ENCODE measurements around the gene CUTA.
A peak's percentile ranks its signal among the peaks of the same experiment; 100 is the strongest.

CUTA gene

DNA sequence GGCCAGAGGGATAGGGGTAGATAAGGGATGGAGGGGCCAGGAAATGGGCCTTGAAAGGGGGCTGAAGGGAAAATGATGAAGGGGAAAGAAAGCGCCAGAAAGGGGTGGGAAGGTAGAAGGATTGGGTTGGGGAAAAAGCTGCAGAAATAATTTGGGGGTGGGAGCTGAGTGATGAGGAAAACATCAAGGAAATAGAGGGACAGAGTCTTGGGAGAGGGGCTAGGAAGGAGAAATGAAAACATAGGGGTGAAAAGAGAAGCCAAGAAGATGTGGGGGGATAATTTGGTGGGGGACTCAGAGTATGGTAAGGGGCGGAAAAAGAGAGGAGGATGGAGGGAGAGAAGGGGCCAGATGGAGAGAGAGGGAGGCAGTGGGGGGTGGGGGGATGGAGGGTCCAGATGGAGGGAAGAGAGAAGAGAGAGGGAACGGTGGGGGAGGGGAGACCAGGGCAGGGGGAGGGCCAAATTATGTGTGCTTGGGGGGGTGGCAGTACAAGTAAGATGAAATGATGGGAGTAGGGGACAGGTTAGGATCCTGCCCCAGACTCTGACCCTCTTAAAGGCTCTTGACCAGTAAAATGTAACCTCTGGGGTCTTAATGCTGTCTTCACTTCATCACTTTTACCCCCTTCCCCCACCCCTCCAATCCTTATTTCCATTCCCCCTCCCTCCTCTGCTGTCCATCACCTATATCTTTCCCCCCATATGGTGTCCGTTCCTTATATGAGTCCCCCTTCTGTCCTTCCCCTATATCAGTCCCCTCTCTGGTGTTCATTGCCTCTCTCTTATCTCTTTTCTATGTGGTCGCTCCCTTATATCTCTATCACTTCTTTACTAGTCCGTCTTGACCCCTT lies 2.8 kb upstream of the CUTA start:
- DNase-seq, result peak; percentile 64

DNA sequence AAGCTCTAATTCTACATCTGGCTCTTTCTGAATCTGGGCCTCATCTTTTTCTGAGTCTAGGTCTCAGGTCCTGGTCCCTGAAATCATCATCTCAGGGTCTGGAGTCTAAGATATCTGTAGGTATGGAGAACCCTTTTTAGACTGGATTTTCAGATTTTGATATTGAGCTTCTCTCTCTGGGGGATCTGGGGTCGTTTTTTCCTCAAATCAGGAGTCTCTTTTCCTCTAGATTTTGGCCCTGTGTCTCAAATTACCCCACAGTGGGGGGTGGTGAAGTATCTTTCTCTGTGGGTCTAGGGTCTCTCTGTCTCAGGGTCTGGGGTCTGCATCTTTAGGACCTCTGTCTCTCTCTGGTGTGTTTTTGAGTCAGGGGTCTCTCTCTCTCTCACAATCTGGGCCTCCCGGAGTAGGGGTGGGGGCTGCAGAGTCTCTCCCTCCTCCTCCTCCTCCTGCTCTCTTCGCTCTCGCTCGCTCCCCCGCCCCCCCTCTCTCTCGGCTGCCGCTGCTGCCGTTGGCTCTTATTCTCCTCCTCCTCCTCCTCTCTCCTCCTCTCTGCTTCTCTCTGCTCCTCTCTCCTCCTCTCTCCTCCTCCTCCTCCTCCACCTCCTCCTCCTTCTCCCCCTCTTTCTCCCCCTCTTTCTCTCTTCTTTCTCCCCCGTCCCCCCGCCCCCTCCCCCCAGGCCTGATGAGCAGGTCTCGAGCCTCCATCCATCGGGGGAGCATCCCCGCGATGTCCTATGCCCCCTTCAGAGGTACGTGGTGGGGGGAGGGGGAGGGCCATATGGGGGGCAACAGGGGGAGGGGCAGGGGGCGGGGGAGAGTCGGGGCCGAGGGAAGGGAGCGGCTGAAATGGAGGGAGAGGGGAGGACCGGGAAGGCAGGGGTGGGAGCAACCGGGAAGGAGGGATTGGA lies 1.9 kb upstream of the CUTA start, which contains the start of gene SYNGAP1:
TSS of gene SYNGAP1 (plus strand) at position 486 of the 911 bp plus-strand sequence. CDS start at position 686, 200 bp downstream.
- DNase-seq, result peak; percentile 60

DNA sequence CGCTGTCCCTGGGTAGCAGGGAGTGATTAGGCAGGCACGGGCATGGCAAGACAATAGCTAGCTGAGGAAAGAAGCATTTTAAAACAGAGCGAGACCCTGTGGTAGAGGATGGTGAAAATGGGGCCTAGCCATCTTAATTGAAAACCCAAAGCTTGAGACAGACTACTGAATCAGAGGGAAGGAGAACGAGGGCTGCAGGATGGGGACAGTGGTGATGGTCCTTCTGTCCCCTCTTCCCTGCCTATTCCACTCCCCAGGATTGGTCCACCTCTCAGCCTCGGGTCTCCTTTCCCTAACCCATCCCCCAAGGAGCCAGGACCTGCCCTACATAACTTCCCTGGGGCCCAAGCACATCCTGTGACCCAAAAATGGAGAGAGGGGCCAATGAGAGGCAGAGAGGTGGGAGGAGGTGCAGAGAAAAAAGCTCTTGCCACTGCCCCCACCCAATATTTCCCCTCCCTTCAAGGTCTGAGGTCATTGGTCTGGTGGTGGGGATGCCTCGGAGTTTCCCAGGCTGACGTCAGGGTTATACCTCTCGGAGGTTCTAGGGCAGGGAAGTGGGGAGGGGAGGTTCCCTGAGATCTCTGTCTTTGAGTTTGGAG lies 884 bp upstream of the CUTA start:
- DNase-seq, result no peak

- DNase-seq, result no peak
These were observed 592 bp downstream of the CUTA start for GRCh38 chr6:33417128-33417902.

DNA sequence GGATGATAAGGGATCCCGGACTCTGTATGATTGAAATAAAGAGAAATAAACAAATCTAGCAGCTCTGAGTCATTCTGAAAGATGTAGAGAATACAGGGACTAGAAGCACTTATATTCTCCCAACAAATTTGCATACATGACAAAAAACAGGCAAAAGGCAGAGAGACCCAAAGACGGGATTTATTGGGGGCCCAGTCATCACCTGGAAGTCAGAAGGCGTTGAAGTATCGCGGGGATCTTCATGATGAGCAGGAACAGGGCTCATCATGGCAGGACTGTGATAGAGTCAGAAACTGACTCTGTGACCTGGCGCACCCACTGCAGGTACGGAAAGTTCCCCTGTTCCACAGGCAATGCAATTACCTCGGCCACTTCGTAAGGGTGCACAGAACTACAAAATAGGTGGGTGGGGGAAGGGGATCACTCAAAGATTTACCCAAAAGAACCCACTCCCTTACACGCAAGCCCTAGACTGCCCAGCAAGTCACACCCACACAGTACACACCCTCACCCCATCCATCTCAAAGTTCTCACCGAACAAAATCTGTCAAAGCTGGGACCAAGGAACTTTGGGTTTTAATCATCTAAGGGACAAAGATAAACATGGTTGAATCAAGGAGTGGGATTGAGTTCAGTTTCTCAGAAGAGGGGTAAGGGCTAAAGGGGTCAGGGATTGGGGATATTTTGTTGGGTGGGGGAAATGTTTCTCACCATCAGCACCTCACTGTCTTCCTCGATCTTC lies 1.4 kb downstream of the CUTA start:
- DNase-seq, result no peak

DNA sequence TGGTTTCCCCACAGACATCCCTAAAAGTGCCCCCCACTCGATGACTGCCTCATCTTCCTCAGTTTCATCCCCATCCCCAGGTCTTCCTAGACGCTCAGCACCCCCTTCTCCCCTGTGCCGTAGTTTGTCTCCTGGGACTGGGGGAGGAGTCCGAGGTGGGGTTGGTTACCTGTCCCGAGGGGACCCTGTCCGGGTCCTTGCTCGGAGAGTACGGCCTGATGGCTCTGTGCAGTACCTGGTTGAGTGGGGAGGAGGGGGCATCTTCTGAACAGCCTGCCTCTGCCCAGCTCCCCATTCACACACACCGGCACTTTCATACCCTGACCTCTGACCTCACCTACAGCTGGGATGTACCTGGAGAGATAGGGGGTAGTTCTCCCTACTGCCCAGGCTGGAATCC lies 2.1 kb downstream of the CUTA start:
- DNase-seq, result no peak

DNA sequence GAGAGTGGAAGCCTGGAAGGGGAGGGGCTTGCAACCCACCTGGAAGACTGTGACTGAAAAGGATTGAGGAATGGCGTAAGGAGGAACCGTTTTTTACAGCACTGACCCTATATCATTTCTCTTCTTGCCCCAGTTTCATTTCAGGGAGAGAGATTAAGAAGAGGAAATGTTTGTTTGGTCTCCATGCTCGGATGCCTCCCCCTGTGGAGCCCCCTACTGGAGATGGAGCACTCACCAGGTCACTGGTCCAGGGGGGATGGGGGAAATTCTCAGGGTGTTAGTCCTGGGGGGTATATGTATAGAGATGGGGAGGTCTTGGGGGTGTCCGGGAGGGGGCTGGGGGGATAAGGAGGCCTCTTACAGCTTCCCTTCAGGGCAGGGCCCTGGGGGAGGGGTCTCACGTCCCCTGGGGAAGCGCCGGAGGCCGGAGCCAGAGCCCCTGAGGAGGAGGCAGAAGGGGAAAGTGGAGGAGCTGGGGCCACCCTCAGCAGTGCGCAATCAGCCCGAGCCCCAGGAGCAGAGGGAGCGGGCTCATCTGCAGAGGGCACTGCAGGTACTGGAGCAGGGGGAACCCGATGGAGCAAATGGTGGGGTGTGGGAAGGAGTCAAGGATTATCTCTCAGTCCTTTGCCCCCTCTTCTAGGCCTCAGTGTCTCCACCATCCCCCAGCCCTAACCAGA lies 3.2 kb downstream of the CUTA start:
- DNase-seq, result no peak

- no peak for DNase-seq
These were observed 4.4 kb downstream of the CUTA start for GRCh38 chr6:33413241-33414120.

GRCh38 chr6:33412140-33413009 lies 5.5 kb downstream of the CUTA start:
- no peak for DNase-seq

DNA sequence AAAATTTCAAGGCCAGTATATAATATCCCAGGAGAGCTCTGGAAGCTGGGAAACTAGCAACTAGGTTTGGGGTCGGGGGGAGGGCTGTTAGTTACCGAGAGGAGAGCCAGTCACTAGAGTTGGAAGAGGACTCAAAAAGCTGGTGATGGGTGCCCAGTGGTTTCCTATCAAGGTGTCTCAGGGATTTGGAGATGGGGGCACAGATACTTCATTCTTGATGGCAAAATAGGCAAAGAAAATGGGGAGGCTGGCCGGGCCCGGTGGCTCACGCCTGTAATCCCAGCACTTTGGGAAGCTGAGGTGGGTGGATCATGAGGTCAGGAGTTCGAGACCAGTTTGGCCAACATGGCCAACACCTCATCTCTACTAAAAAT lies 6.3 kb downstream of the CUTA start:
- no peak for DNase-seq

GRCh38 chr6:33410711-33411631 lies 6.9 kb downstream of the CUTA start, which contains the start of gene PHF1:
Gene PHF1 (plus strand): TSS chr6:33411014. CDS start chr6:33412264, 1,250 bp downstream.
- DNase-seq, result peak; percentile 29

- DNase-seq, result peak; percentile 98
These were observed 7.7 kb downstream of the CUTA start for GRCh38 chr6:33410050-33410710.

GRCh38 chr6:33407132-33407718 lies 10.7 kb downstream of the CUTA start:
- DNase-seq, result peak; percentile 66

DNA sequence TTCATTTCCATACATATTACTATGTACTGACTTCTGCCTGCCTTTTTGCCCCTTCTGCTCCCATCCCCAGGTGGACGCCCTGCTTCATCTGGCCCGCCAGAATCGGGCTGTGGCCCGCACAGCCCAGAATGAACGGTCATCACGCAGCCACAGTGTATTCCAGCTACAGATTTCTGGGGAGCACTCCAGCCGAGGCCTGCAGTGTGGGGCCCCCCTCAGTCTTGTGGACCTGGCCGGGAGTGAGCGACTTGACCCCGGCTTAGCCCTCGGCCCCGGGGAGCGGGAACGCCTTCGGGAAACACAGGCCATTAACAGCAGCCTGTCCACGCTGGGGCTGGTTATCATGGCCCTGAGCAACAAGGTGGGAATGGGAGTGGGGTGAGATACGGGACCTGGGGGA lies 11.8 kb downstream of the CUTA start:
- DNase-seq, result no peak

GRCh38 chr6:33405386-33405940 lies 12.4 kb downstream of the CUTA start:
- no peak for DNase-seq

GRCh38 chr6:33404884-33405283 lies 13.0 kb downstream of the CUTA start:
- DNase-seq, result no peak
